GM18526 (cell line): ENCODE results near the gene PLEKHA5.

Experiments used
- POLR2A ChIP-seq: IDR thresholded peaks from 3 replicates; pipeline ENCODE4 v1.6.1; 2011; ENCODE audit not compliant: insufficient read length; ENCODE audit errors: extremely low read depth

The PLEKHA5 gene

GRCh38 chr12:19398376-19399363 is 269.1 kb downstream of the PLEKHA5 start:
- no peak for TF ChIP-seq POLR2A

GRCh38 chr12:19402211-19402610 is 272.7 kb downstream of the PLEKHA5 start:
- TF ChIP-seq POLR2A, result no peak

GRCh38 chr12:19402743-19403431 is 273.4 kb downstream of the PLEKHA5 start:
- no peak for TF ChIP-seq POLR2A

- TF ChIP-seq POLR2A, result no peak
Measured at GRCh38 chr12:19404242-19404880, 274.8 kb downstream of the PLEKHA5 start.

- no peak for TF ChIP-seq POLR2A
Measured at GRCh38 chr12:19409376-19409775, 279.8 kb downstream of the PLEKHA5 start.

GRCh38 chr12:19410211-19410610 is 280.7 kb downstream of the PLEKHA5 start:
- no peak for TF ChIP-seq POLR2A

GRCh38 chr12:19410629-19411185 is 281.2 kb downstream of the PLEKHA5 start:
- TF ChIP-seq POLR2A, result no peak

GRCh38 chr12:19411234-19412204 is 282.0 kb downstream of the PLEKHA5 start:
- no peak for TF ChIP-seq POLR2A

- TF ChIP-seq POLR2A, result no peak
Measured at GRCh38 chr12:19412844-19413243, 283.3 kb downstream of the PLEKHA5 start.

- no peak for TF ChIP-seq POLR2A
Measured at GRCh38 chr12:19415563-19415962, 286.0 kb downstream of the PLEKHA5 start.

- no peak for TF ChIP-seq POLR2A
Measured at GRCh38 chr12:19419086-19419485, 289.6 kb downstream of the PLEKHA5 start.

GRCh38 chr12:19421503-19422282 is 292.2 kb downstream of the PLEKHA5 start:
- TF ChIP-seq POLR2A, result no peak

- TF ChIP-seq POLR2A, result no peak
Measured at GRCh38 chr12:19423166-19423930, 293.8 kb downstream of the PLEKHA5 start.
